Endodermal cell (in vitro differentiated cells): ENCODE measurements around the gene RPL35. TPM values are rescaled to one million over a fixed set of nuclear protein-coding genes. Genes with fewer than 3 reads are reported as not detected.

Experiments
- DNase-seq: peaks from one replicate; pipeline ENCODE4 v3.0.0-alpha.2; 2017
- H3K27ac ChIP-seq: 2 replicates; pipeline ENCODE4 v1.5.1; 2013; ENCODE audit warnings: mild to moderate bottlenecking, low read depth, low read length, moderate library complexity
- H3K27me3 ChIP-seq: 2 replicates; pipeline ENCODE4 v1.6.1; 2013; ENCODE audit warnings: mild to moderate bottlenecking, low read length, moderate library complexity; ENCODE audit not compliant: insufficient read depth, control insufficient read depth, poor library complexity, severe bottlenecking
- H3K36me3 ChIP-seq: 2 replicates; pipeline ENCODE4 v1.7.0; 2013; ENCODE audit warnings: mild to moderate bottlenecking, low read length, moderate library complexity; ENCODE audit not compliant: control insufficient read depth, insufficient read depth
- H3K4me1 ChIP-seq: one replicate; pipeline ENCODE4 v1.7.0; 2013; ENCODE audit warnings: low read length; ENCODE audit not compliant: control insufficient read depth, insufficient read depth
- H3K4me3 ChIP-seq: 2 replicates; pipeline ENCODE4 v1.5.1; 2013; ENCODE audit warnings: mild to moderate bottlenecking, low read length, moderate library complexity
- H3K9ac ChIP-seq: 2 replicates; pipeline ENCODE4 v1.6.1; 2013; ENCODE audit warnings: mild to moderate bottlenecking, low read length, moderate library complexity; ENCODE audit not compliant: poor library complexity, severe bottlenecking; ENCODE audit errors: extremely low read depth
- H3K9me3 ChIP-seq: 2 replicates; pipeline ENCODE4 v1.6.1; 2013; ENCODE audit warnings: mild to moderate bottlenecking, low read length, moderate library complexity; ENCODE audit not compliant: control insufficient read depth
- H3K27ac Mint-ChIP-seq: 2 replicates; pipeline ENCODE4 v1.8.0; 2020; ENCODE audit warnings: mixed read lengths
- H3K27me3 Mint-ChIP-seq: 2 replicates; pipeline ENCODE4 v1.8.0; 2021; ENCODE audit warnings: mild to moderate bottlenecking, mixed read lengths; ENCODE audit not compliant: insufficient read depth
- H3K36me3 Mint-ChIP-seq: 2 replicates; pipeline ENCODE4 v1.8.0; 2020; ENCODE audit warnings: low read depth, mixed read lengths
- H3K4me1 Mint-ChIP-seq: 2 replicates; pipeline ENCODE4 v1.8.0; 2020; ENCODE audit warnings: mixed read lengths
- H3K4me3 Mint-ChIP-seq: 2 replicates; pipeline ENCODE4 v1.8.0; 2020; ENCODE audit warnings: mild to moderate bottlenecking, moderate library complexity, mixed read lengths
- H3K9me3 Mint-ChIP-seq: 2 replicates; pipeline ENCODE4 v1.8.0; 2020; ENCODE audit warnings: mild to moderate bottlenecking, mixed read lengths
- WGBS, 2 experiments: methylation state at CpG; one replicate each; pipeline versions ENCODE4 v1.1.5 to v1.1.7; 2013; ENCODE audit warnings: missing lambda C conversion rate in 2 of 2, mixed read lengths in 1 of 2; ENCODE audit not compliant: insufficient coverage in 1 of 2, insufficient read length in 1 of 2; 5-methylcytosine and 5-hydroxymethylcytosine counted together
- total RNA-seq, 2 donors: library from RNA; stranded (reverse); fragmentation: NEBNext Ultra II Directional in 1 of 2; extraction: Animal tissue kit (Norgen Biotek cat#: 25700) in 1 of 2; gene quantifications; 2 replicates in 1 of 2; 3 replicates in 1 of 2; pipeline ENCODE4 v1.2.1, GENCODE V29; 2021
- TF ChIP-seq, protein P1 (sequence below): fragments of 200-600 bp; sonication (generic); conservative IDR thresholded peaks from 2 replicates; pipeline ENCODE4 v1.5.0; 2021; ENCODE audit warnings: antibody characterized with exemption, mild to moderate bottlenecking

Gene RPL35
- total RNA-seq, 2 donors from 2014 or later = 1,507 to 1,578 TPM

DNA sequence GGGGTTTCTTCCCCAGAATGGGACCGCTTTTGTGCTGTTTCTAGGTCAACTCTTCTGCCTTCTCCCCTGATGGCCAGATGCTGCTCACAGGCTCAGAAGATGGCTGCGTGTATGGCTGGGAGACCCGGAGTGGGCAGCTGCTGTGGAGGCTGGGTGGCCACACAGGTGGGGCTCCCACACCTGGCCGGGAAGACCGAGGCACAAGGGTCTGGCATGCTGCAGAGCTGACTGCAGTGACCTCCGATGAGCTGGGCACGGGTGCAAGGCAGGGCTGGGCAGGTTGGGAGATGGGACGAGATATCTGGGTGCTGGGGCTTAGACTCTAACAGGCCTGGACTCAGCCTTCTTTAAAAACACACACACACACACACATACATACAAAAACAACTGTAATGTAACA, 7.6 kb downstream of the RPL35 start:
- no peak overlapping the region for H3K4me3 Mint-ChIP-seq
- no peak overlapping the region for H3K27ac ChIP-seq
- WGBS, 2 experiments = 96 to 98% methylated on average over 5 to 8 of the region's 8 CpGs
- H3K27me3 ChIP-seq = no peaks in the 10 kb centered on the region
- peaks cover 20% of the 10 kb centered on the region for H3K36me3 Mint-ChIP-seq
- peaks cover 1% of the 10 kb centered on the region for H3K27me3 Mint-ChIP-seq
- no peaks in the 10 kb centered on the region for H3K9me3 Mint-ChIP-seq
- no peak for DNase-seq
- TF ChIP-seq, protein P1, sequence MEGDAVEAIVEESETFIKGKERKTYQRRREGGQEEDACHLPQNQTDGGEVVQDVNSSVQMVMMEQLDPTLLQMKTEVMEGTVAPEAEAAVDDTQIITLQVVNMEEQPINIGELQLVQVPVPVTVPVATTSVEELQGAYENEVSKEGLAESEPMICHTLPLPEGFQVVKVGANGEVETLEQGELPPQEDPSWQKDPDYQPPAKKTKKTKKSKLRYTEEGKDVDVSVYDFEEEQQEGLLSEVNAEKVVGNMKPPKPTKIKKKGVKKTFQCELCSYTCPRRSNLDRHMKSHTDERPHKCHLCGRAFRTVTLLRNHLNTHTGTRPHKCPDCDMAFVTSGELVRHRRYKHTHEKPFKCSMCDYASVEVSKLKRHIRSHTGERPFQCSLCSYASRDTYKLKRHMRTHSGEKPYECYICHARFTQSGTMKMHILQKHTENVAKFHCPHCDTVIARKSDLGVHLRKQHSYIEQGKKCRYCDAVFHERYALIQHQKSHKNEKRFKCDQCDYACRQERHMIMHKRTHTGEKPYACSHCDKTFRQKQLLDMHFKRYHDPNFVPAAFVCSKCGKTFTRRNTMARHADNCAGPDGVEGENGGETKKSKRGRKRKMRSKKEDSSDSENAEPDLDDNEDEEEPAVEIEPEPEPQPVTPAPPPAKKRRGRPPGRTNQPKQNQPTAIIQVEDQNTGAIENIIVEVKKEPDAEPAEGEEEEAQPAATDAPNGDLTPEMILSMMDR = no peak
- no peak overlapping the region for H3K9ac ChIP-seq
- peaks cover 11% of the 10 kb centered on the region for H3K4me1 Mint-ChIP-seq
- no peak overlapping the region for H3K27ac Mint-ChIP-seq
- H3K9me3 ChIP-seq = no peaks in the 10 kb centered on the region
- H3K4me1 ChIP-seq = no peaks in the 10 kb centered on the region
- H3K4me3 ChIP-seq = no peak overlapping the region
- H3K36me3 ChIP-seq = peaks cover 23% of the 10 kb centered on the region

DNA sequence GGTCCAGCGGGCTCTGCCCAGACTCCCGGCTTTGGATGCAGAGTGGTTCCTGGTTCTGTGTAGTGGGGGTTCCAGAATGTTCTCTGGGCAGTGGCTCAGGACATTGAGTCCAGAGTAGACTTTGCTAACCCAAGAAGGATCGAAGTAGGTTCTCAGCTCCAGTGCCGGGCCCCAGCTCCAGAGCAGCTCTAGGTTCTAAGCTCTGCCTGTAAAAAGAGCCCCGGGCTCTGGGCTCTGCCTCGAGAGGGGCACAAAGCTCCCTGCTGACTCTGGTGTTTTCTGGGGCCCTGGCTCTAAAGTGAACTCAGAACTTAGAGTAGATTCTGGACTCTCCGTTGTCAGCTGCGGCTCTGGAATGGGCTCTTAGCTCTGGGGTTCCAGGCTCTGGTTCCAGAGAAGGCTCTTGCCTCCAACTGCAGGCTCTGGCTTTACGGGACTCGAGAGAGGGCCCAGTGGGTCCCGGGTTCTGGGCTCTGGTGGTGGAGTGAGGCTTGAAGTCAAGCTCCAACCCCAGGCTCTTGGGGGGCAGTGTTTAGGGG, 8.1 kb downstream of the RPL35 start:
- no peak overlapping the region for H3K27ac Mint-ChIP-seq
- no peak overlapping the region for H3K9ac ChIP-seq
- H3K27ac ChIP-seq = no peak overlapping the region
- H3K9me3 Mint-ChIP-seq = no peaks in the 10 kb centered on the region
- peak overlapping the region; percentile 74 for H3K4me3 ChIP-seq
- peaks cover 16% of the 10 kb centered on the region for H3K36me3 Mint-ChIP-seq
- no peaks in the 10 kb centered on the region for H3K9me3 ChIP-seq
- no peaks in the 10 kb centered on the region for H3K4me1 ChIP-seq
- H3K4me3 Mint-ChIP-seq = peak overlapping the region; percentile 56
- no peaks in the 10 kb centered on the region for H3K27me3 ChIP-seq
- peaks cover 1% of the 10 kb centered on the region for H3K27me3 Mint-ChIP-seq
- TF ChIP-seq, protein P1 = no peak
- H3K36me3 ChIP-seq = peaks cover 18% of the 10 kb centered on the region
- 83 to 86% methylated on average over 10 to 11 of the region's 11 CpGs for WGBS, 2 experiments
- peaks cover 11% of the 10 kb centered on the region for H3K4me1 Mint-ChIP-seq
- no peak for DNase-seq

DNA sequence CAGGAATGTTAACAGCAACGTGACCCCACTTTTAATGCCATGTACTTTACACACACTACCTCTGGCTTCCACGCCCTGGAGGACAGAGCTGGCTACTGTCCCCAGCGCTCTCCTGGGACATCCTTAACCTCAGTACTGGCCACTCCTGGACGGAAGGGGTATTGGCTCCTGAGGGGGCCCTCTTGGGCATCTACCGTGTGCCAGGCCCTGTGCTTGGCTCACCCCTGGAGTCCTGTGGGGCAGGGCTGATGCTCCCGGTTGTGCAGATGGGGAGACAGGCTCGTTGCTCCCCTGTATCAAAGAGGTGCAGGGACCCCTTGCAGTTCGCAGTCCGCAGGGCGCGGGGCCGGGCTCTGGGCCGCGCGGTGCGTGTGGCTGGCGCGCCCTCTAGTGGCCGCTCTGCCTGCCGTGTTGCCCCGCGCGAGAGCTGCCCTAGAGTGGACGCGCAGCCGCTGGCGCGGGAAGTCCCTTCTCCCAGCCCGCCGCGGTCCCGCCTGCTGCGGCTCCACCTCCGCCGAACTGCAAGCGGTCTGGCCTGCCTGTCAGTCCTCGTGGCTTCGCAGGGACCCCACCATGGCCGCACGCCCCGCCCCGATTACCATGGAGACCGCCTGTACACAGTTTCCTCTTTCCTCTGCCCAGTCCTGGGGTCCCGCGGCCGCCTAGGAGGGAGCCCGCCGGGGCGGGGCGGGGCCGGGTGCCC, 8.8 kb downstream of the RPL35 start, which contains the start of gene WDR38:
WDR38 (plus strand) TSS at position 632 of the 703 bp plus-strand sequence. CDS start 72 bp downstream, outside the sequence.
- Mint-ChIP-seq H3K36me3 (peaks cover 9% of the 10 kb centered on the region), H3K4me1 (peaks cover 11% of the 10 kb centered on the region), H3K27ac (peak within 1 kb of the TSS; percentile 74), H3K4me3 (peak within 1 kb of the TSS; percentile 56), H3K9me3 (no peaks in the 10 kb centered on the region), H3K27me3 (peaks cover 1% of the 10 kb centered on the region)
- WGBS, 2 experiments = 2 to 4% methylated on average over 11 to 51 of the region's 51 CpGs
- peak within 1 kb of the TSS; percentile 39 for H3K9ac ChIP-seq
- H3K4me3 ChIP-seq = peak within 1 kb of the TSS; percentile 74
- peak; percentile 93 for DNase-seq
- no peaks in the 10 kb centered on the region for H3K27me3 ChIP-seq
- H3K36me3 ChIP-seq = peaks cover 11% of the 10 kb centered on the region
- TF ChIP-seq, protein P1 = peak; percentile 100
- H3K9me3 ChIP-seq = no peaks in the 10 kb centered on the region
- no peak within 1 kb of the TSS for H3K27ac ChIP-seq
- no peaks in the 10 kb centered on the region for H3K4me1 ChIP-seq
